ENCODE results near the gene DNAL1.
"Not testable (repeated sequence)": the region's sequence is repeated elsewhere in the genome, so short reads cannot be mapped to it uniquely, and the experiment has no call there.

DNAL1 gene

DNA sequence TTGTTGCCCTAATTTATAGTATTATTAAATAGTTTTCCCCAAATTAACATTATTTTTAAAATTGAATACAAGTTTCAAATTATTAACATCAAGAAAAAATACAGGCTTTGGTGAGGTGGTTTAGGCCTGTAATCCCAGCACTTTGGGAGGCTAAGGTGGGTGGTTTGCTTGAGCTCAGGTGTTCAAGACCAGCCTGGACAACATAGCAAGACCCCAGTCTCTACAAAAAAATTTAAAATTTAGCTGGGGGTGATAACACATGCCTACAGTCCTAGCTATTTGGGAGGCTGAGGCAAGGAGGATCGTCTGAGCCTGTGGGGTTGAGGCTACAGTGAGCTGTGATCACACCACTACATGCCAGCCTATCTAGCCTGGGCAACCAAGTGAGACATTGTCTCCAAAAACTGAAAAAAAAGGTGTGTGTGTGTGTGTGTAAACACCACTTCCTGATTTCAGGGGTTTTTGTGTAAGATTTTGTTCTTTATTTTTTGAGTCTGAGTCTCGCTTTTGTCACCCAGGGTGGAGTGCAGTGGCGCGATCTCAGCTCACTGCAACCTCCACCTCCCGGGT, 3.9 kb upstream of the DNAL1 start:
- no peak for DNase-seq

DNA sequence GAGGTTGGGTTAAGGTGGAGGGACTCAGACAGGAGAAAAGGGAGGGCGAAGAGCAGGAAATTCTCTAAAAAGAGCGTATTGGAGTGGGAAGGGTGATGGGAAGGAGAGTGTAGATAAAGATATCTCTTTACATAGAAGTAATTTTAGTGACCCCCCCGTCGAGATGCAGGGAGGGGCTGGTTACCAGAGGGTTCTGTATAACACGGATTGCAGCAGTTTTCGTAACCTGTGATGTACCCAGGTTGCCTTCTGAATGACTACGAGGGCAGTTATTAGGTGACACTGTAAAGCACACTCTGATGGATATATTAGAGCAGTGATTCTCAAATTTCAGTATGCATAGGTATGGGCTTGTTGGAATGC, 443 bp downstream of the DNAL1 start:
- DNase-seq, result no peak

GRCh38 chr14:73651005-73651404, 6.2 kb downstream of the DNAL1 start:
- no peak for DNase-seq

DNA sequence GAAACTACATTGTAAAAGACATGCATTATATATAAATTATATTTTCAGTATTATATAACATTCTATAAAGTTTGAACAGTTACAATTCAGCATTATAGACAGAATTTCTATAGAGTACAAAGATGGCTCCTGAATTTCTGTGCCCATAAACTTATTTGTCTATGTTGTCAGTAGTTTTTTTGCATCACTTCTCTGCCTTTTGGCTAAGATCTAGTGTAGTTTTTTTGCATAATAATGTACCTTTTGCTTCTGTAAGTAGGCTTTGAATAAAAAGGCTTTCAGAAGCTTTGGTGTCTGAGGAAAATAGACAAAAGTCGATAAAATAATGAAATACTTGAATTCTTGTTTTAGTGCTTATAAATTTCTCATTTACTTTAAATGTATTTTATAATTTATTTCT, 11.1 kb downstream of the DNAL1 start:
- no peak for DNase-seq

GRCh38 chr14:73659202-73659601, 14.4 kb downstream of the DNAL1 start:
- not testable (repeated sequence) for DNase-seq

GRCh38 chr14:73660511-73660910, 15.7 kb downstream of the DNAL1 start:
- DNase-seq, result no peak

DNA sequence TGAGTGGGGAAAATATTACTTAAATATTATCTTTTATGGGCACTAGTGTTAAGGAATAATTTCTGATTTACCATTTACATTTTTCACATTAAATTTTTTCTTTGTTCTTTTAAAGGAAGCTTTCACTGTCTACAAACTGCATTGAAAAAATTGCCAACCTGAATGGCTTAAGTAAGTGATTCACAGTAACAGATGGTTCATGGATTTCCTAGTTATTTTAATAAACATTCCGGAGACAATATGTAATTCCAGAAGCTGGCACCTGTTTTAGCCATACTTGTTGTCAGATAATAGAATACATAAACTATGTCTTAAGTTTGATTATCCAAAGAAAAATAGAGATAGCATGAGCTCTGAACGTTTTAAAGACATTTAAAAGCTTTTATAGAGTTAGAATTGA, 17.1 kb downstream of the DNAL1 start:
- DNase-seq, result no peak

DNA sequence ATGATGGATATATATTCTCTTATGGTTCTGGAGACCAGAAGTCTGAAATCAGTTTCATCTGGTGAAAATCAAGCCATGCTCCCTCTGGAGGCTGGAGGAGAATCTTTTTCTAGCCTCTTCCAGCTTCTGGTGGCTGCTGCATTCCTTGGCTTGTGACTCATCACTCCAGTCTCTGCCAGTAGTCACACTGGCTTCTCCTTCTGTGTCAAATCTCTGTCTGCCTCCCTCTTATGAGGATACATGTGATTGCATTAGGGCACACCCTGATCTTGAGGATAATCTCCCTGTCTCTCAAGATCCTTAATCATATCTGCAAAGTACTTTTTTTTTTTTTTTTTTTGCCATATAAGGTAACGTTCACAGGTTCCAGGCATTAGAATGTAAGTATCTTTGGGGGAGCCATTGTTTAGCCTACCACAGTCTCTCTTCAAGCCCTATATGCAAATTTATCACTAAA, 17.7 kb downstream of the DNAL1 start:
- DNase-seq, result no peak

- DNase-seq, result no peak
Observed at GRCh38 chr14:73663548-73664212, 18.9 kb downstream of the DNAL1 start.

DNA sequence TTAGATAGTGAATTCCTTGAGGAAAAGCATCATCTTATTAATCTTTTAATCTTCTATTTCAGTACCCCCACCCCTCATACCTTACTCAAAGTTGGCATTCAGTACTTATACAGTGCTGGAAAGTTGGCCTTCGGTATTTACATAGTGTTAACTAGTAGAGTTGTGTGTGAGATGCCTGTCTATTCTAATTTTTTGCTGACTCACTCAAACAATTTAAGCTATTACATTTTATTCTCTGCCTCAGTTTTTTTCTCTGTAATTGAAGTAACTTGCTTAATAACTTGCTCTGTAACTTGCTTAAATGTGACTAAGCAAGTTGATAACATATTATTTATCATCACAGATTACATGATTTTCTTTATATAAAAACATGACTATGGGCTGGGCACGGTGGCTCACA, 20.3 kb downstream of the DNAL1 start:
- DNase-seq, result no peak

GRCh38 chr14:73666583-73666982, 21.8 kb downstream of the DNAL1 start:
- DNase-seq, result no peak

DNA sequence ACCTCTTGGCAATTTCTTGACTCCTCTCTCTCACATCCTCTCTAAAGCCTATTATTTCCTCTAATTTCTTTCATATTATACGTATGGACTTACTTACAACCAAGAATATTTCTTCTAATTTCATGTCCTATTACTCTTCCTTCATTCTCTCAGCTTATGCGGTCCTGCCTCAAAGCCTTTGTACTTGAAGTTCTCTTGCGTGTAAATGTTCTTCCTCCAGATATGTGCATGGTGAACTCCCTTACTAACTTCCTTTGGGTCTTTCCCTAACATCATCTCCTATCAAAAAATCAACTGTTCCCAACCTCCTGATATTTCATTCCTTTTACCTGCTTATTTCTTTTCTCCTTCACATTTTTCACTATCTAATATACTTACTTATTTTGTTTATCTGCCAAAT, 23.1 kb downstream of the DNAL1 start:
- no peak for DNase-seq

DNA sequence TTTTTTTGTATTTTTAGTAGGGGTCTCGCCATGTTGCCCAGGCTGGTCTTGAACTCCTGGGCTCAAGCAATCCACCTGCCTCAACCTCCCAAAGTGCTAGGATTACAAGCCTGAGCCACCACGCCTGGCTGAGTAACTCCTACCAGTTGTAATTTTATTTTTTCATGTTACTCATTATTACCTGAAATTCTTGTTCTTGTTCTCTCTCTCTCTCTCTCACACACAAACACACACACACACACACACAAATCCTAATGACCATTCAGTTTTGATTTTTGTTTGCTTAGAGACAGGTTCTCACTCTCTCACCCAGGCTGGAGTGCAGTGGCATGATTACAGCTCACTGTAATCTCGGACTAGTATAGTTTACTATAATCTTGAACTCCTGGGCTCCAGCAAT, 30.2 kb downstream of the DNAL1 start:
- DNase-seq, result no peak

- peak in 1 of 2 experiments; percentile 18 for DNase-seq
Observed at GRCh38 chr14:73678698-73679097, 33.9 kb downstream of the DNAL1 start.

GRCh38 chr14:73680821-73681220, 36.0 kb downstream of the DNAL1 start:
- peak; percentile 85 for DNase-seq

DNA sequence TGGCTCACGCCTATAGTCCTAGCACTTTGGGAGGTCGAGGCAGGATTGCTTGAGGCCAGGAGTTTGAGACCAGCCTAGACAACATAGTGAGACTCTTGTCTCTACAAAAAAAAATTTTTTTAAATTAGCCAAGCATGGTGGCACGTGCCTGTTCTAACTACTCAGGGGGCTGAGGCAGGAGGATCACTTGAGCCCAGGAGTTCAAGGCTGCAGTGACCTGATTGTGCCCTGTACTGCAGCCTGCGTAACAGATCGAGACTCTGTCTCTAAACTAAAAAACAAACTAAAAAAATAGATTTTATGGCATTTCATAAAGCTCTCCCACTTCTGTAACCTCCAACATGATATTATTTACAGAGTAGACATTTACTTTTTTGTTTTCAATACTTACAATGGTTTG, 39.8 kb downstream of the DNAL1 start:
- DNase-seq, result no peak

- DNase-seq, result no peak
Observed at GRCh38 chr14:73685328-73685727, 40.5 kb downstream of the DNAL1 start.

GRCh38 chr14:73686901-73687300, 42.1 kb downstream of the DNAL1 start:
- no peak for DNase-seq

DNA sequence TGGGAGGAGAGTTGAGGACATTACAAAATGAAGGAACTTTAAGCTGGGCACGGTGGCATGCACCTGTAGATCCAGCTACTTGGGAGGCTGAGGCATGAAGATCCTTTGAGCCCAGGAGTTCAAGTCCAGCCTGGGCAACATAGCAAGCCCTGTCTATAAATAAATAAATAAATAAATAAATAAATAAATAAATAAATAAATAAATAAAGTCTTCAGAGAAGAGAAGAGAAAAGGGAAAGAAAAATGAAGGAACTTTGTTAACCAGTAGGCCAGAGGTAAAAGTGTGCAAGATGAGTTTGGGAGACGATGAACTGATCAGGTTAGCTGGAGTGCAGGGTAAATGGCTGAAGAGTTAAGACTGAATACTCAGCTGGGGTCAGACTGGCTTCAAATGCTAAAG, 49.3 kb downstream of the DNAL1 start:
- DNase-seq, result no peak

GRCh38 chr14:73695082-73695481, 50.3 kb downstream of the DNAL1 start:
- DNase-seq, result no peak

DNA sequence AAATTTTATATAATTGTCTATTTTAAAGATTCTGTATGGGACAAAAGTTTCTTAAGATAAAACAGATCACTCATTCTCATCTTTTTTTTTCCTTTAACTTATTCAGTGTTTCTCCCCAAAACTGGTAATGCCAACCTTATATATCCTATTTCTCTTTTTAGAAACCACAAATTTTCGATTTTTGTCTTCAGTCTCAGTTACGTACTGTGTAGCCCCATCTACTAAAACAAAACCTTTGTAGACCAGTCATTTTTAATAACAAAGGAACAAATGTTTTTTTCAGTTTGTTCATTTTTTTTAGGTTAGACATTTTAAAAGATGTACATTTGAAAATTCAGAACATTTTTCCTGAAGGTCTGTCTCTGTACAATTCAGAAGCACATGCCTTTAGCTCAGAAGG, 51.2 kb downstream of the DNAL1 start:
- DNase-seq, result no peak

- no peak for DNase-seq
Observed at GRCh38 chr14:73696466-73697400, 51.9 kb downstream of the DNAL1 start.

DNA sequence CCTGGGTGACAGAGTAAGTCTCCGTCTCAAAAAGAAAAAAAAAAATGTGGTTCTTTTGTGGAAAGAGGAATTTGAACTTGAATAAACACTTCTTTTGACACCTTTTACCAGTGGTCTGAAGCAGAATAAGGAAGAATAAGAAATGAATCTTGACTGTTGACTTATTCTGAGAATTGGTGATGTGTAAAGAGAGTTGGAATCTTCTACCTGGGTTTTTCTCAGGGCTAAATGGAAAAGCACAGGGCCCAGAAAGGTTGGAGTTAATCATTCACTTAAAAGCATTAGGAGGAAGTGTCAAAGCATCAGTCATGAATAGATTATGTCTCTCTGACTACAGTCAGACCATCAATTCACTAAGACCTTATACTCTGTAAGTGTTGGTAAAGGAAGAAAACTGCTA, 55.5 kb downstream of the DNAL1 start:
- DNase-seq, result no peak

DNA sequence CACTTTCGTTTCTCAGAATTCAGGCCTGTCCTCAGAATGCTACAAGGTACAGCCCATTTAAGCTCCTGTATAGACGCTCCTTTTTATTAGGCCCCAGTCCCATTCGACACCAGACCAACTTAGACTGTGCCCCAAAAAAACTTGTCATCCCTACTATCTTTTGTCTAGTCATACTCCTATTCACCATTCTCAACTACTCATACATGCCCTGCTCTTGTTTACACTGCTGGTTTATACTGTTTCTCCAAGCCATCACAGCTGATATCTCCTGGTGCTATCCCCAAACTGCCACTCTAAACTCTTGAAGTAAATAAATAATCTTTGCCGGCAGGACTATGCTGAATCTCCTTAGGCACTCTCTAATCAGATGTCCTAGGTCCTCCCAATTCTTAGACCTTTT, 63.3 kb downstream of the DNAL1 start:
- DNase-seq, result not testable (repeated sequence)

All from NCI-H526 (cell line).